ENCODE results near the gene MAPK8IP3. TPM values are rescaled to one million over a fixed set of nuclear protein-coding genes. Genes with fewer than 3 reads are reported as not detected.

The MAPK8IP3 gene
- total RNA-seq, 6 experiments from 2014 or later: 34.3 to 39.9 (median 37.1) TPM

DNA sequence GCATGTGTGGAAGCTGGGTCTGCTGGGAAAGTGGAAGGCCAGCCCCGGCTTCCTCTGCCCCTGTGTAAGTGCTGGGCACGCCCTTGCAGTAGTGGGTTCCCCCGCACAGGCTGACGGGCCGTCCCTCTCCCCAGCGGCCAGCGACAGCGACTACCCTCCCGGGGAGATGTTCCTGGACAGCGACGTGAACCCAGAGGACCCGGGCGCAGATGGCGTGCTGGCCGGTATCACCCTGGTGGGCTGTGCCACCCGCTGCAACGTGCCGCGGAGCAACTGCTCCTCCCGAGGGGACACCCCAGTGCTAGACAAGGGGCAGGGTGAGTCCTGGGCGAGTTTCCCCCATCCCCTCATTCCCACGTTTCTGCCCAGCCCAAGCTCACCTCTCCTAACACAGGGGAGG lies 59.8 kb downstream of the MAPK8IP3 start:
- Mint-ChIP-seq H3K4me1 (ENCODE audit: low read depth) (peaks cover 8% of the 10 kb centered on the region), H3K27ac (no peak overlapping the region), H3K9me3 (no peaks in the 10 kb centered on the region), H3K4me3 (no peak overlapping the region), H3K36me3 (ENCODE audit: low read depth) (peaks cover 10% of the 10 kb centered on the region), H3K27me3 (ENCODE audit: insufficient read depth) (peaks cover 5% of the 10 kb centered on the region)
- DNase-seq: no peak
- TF ChIP-seq, protein P1, sequence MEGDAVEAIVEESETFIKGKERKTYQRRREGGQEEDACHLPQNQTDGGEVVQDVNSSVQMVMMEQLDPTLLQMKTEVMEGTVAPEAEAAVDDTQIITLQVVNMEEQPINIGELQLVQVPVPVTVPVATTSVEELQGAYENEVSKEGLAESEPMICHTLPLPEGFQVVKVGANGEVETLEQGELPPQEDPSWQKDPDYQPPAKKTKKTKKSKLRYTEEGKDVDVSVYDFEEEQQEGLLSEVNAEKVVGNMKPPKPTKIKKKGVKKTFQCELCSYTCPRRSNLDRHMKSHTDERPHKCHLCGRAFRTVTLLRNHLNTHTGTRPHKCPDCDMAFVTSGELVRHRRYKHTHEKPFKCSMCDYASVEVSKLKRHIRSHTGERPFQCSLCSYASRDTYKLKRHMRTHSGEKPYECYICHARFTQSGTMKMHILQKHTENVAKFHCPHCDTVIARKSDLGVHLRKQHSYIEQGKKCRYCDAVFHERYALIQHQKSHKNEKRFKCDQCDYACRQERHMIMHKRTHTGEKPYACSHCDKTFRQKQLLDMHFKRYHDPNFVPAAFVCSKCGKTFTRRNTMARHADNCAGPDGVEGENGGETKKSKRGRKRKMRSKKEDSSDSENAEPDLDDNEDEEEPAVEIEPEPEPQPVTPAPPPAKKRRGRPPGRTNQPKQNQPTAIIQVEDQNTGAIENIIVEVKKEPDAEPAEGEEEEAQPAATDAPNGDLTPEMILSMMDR (IDR thresholded peaks at IDR 0.05): no peak

DNA sequence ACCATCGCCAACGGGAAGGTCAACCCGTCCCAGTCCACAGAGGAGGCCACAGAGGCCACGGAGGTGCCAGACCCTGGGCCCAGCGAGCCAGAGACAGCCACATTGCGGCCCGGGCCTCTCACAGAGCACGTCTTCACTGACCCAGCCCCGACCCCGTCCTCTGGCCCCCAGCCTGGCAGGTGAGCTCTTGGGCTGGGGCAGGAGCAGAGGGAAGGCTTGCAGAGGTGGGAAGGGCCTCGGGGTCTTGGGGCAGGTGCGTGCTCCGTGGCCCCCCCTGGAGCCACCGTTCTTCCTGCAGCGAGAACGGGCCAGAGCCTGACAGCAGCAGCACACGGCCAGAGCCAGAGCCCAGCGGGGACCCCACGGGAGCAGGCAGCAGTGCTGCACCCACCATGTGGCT lies 60.2 kb downstream of the MAPK8IP3 start:
- peaks cover 8% of the 10 kb centered on the region for H3K4me1 Mint-ChIP-seq (ENCODE audit: low read depth)
- TF ChIP-seq, protein P1 (IDR thresholded peaks at IDR 0.05): no peak
- H3K27ac Mint-ChIP-seq: no peak overlapping the region
- H3K9me3 Mint-ChIP-seq: no peaks in the 10 kb centered on the region
- no peak overlapping the region for H3K4me3 Mint-ChIP-seq
- H3K36me3 Mint-ChIP-seq (ENCODE audit: low read depth): peaks cover 8% of the 10 kb centered on the region
- DNase-seq: no peak
- peaks cover 4% of the 10 kb centered on the region; the same call in 1 of the 2 replicates for H3K27me3 Mint-ChIP-seq (ENCODE audit: insufficient read depth)

DNA sequence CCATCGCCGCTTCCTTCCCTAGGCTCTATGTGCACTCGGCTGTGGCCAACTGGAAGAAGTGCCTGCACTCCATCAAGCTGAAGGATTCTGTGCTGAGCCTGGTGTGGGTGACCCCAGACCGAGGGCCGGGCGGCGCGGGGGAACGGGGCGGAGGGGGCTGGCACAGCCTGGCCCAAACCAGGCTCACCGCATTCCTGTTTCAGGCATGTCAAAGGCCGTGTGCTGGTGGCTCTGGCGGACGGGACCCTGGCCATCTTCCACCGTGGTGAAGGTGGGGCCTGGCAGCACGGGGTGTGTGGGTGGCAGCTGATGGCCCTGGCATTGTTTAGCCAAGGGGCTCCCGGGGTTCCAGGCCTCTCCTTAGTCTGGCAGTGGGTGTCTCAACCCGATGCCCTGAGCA lies 60.7 kb downstream of the MAPK8IP3 start:
- no peak overlapping the region for H3K27ac Mint-ChIP-seq
- H3K4me3 Mint-ChIP-seq: no peak overlapping the region
- TF ChIP-seq, protein P1 (IDR thresholded peaks at IDR 0.05): no peak
- H3K27me3 Mint-ChIP-seq (ENCODE audit: insufficient read depth): peaks cover 4% of the 10 kb centered on the region; the same call in 1 of the 2 replicates
- H3K9me3 Mint-ChIP-seq: no peaks in the 10 kb centered on the region
- no peak for DNase-seq
- peaks cover 9% of the 10 kb centered on the region for H3K4me1 Mint-ChIP-seq (ENCODE audit: low read depth)
- H3K36me3 Mint-ChIP-seq (ENCODE audit: low read depth): peaks cover 3% of the 10 kb centered on the region; the same call in 1 of the 2 replicates

DNA sequence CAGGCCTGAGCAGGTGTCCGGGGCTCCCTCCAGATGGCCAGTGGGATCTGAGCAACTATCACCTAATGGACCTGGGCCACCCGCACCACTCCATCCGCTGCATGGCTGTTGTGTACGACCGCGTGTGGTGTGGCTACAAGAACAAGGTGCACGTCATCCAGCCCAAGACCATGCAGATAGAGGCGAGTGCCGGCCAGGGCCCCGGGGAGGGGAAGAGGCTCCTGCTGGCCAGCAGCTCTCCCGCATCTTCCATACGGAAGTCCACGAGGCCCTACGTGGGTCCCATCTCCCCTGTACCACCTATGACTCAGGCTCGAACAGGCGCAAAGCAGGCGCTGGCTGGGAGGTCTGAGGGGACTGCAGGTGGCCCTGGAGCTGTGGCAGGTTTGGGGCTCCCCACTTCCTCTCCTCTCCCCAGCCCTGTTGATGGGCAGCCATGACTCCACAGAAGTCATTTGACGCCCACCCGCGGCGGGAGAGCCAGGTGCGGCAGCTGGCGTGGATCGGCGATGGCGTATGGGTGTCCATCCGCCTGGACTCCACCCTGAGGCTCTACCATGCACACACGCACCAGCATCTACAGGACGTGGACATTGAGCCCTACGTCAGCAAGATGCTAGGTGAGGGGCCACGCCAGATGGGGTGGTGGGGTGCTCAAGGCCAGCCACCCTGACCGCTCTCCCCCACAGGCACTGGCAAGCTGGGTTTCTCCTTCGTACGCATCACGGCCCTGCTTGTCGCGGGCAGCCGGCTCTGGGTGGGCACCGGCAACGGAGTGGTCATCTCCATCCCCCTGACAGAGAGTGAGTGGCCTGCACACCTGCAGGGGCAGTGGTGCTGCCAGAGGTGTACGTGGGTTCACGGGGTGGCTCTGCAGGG lies 61.4 kb downstream of the MAPK8IP3 start:
- TF ChIP-seq, protein P1 (IDR thresholded peaks at IDR 0.05): no peak
- no peak for DNase-seq
- peaks cover 11% of the 10 kb centered on the region for H3K27me3 Mint-ChIP-seq (ENCODE audit: insufficient read depth)
- H3K4me1 Mint-ChIP-seq (ENCODE audit: low read depth): peaks cover 16% of the 10 kb centered on the region
- H3K4me3 Mint-ChIP-seq: no peak overlapping the region
- no peak overlapping the region for H3K27ac Mint-ChIP-seq
- H3K36me3 Mint-ChIP-seq (ENCODE audit: low read depth): peaks cover 10% of the 10 kb centered on the region
- H3K9me3 Mint-ChIP-seq: no peaks in the 10 kb centered on the region

DNA sequence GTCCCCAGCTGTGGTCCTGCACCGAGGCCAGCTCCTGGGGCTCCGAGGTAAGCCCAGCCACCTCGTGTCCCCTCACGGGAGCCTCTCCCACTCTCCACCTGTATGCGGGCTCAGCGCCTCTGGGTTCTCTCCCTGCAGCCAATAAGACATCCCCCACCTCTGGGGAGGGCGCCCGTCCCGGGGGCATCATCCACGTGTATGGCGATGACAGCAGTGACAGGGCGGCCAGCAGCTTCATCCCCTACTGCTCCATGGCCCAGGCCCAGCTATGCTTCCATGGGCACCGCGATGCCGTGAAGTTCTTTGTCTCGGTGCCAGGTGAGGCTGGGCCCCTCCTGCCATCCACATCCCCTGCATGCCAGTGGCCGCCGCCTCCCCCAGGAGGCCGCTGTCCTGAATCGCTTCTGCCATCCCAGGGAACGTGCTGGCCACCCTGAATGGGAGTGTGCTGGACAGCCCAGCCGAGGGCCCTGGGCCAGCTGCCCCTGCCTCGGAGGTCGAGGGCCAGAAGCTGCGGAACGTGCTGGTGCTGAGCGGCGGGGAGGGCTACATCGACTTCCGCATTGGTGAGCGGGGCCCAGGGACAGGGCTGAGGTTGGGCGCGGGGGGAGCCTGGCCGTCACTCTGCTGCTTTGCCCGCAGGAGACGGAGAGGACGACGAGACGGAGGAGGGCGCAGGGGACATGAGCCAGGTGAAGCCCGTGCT lies 62.2 kb downstream of the MAPK8IP3 start:
- DNase-seq: no peak
- Mint-ChIP-seq H3K4me3 (no peak overlapping the region), H3K9me3 (no peaks in the 10 kb centered on the region), H3K4me1 (ENCODE audit: low read depth) (peaks cover 17% of the 10 kb centered on the region), H3K36me3 (ENCODE audit: low read depth) (peaks cover 11% of the 10 kb centered on the region), H3K27me3 (ENCODE audit: insufficient read depth) (peaks cover 12% of the 10 kb centered on the region), H3K27ac (no peak overlapping the region)
- TF ChIP-seq, protein P1 (IDR thresholded peaks at IDR 0.05): no peak

Data from HFFc6 (cell line).